ENCODE measurements around the gene CD63. TPM values are rescaled to one million over a fixed set of nuclear protein-coding genes. Genes with fewer than 3 reads are reported as not detected.

Gene CD63
- total and polyA plus RNA-seq, 2 of the 4 experiments (the other 2 are of a cell fraction), result 995 to 1,398 TPM

GRCh38 chr12:55693323-55694187 is 35.3 kb downstream of the CD63 start:
- H3K4me1 ChIP-seq (ENCODE audit: control insufficient read depth, insufficient read depth, low read length), result no peaks in the 10 kb centered on the region
- no peak overlapping the region for H3K14ac ChIP-seq (replicated peaks; ENCODE audit: low read depth, low read length)
- H4K20me1 ChIP-seq (ENCODE audit: insufficient read depth, low read length), result no peaks in the 10 kb centered on the region
- H3K27me3 ChIP-seq (ENCODE audit: control insufficient read depth, insufficient read depth, low read length), result peaks cover 15% of the 10 kb centered on the region
- WGBS, 2 experiments (ENCODE audit: extremely low coverage in 2 of 2, insufficient read length in 1 of 2), result no CpG with 5 or more reads among the region's 7 CpGs
- BruUV-seq (replicated peaks), result no TSS peak
- intact Hi-C loops (cut with micrococcal nuclease), result no loop called here
- no peak overlapping the region for H3K4ac ChIP-seq (ENCODE audit: low read depth, low read length)
- no peak overlapping the region for H2BK5ac ChIP-seq (ENCODE audit: low read depth, low read length, poor library complexity, severe bottlenecking)
- TF ChIP-seq SMC3 (IDR thresholded peaks at IDR 0.05; ENCODE audit: low read depth, low read length), result no peak
- no peak for TF ChIP-seq MXI1 (IDR thresholded peaks at IDR 0.05; ENCODE audit: borderline replicate concordance, low read depth, low read length)
- TF ChIP-seq CHD1 (IDR thresholded peaks at IDR 0.05; ENCODE audit: low read depth, low read length), result no peak
- TF ChIP-seq RFX5 (IDR thresholded peaks at IDR 0.05; ENCODE audit: low read depth, low read length), result no peak
- TF ChIP-seq ELK1 (IDR thresholded peaks at IDR 0.05; ENCODE audit: borderline replicate concordance, low read depth, low read length), result no peak
- no peak for TF ChIP-seq RAD21 (IDR thresholded peaks at IDR 0.05; ENCODE audit: low read length)
- no peak for TF ChIP-seq FOS (IDR thresholded peaks at IDR 0.05; ENCODE audit: low read depth, low read length)
- no peak for TF ChIP-seq USF2 (IDR thresholded peaks at IDR 0.05; ENCODE audit: low read depth, low read length)
- no peak for TF ChIP-seq RCOR1 (IDR thresholded peaks at IDR 0.05; ENCODE audit: insufficient replicate concordance, low read length)
- no peak for TF ChIP-seq MAZ (IDR thresholded peaks at IDR 0.05; ENCODE audit: borderline replicate concordance, low read depth, low read length)
- no peak for TF ChIP-seq BHLHE40 (IDR thresholded peaks at IDR 0.05; ENCODE audit: low read depth, low read length)
- TF ChIP-seq CTCF (conservative IDR thresholded peaks at IDR 0.05; ENCODE audit: low read depth, low read length), result no peak
- no peak for TF ChIP-seq NFE2L2 (IDR thresholded peaks at IDR 0.05; ENCODE audit: low read depth, low read length)
- no peak for TF ChIP-seq CEBPB (IDR thresholded peaks at IDR 0.05; ENCODE audit: low read depth, low read length)
- no peak for TF ChIP-seq MAFK (IDR thresholded peaks at IDR 0.05; ENCODE audit: low read depth, low read length)
- TF ChIP-seq POLR2A (IDR thresholded peaks at IDR 0.05; ENCODE audit: low read depth, low read length), result no peak
- H2BK120ac ChIP-seq (ENCODE audit: low read depth, low read length), result no peak overlapping the region
- no peak overlapping the region for H3K4me2 ChIP-seq (ENCODE audit: low read depth, low read length)
- no peak overlapping the region for H2BK20ac ChIP-seq (ENCODE audit: low read depth, low read length)
- H3K9me1 ChIP-seq (ENCODE audit: insufficient read depth, low read length), result no peaks in the 10 kb centered on the region
- H3K9ac ChIP-seq (ENCODE audit: low read depth, low read length), result no peak overlapping the region
- H2AK5ac ChIP-seq (ENCODE audit: low read depth, low read length), result no peak overlapping the region
- ChIA-PET CTCF (no interaction called here), POLR2A (ENCODE audit: unreplicated experiment) (no interaction called here)
- no peak overlapping the region for H4K5ac ChIP-seq (ENCODE audit: low read depth, low read length)
- no peak overlapping the region for H3K4me3 ChIP-seq (ENCODE audit: insufficient read depth, low read depth, low read length)
- in situ Hi-C loops (cut with MboI; ENCODE audit: low sequenced_read_pairs), result no loop called here
- H3K36me3 ChIP-seq (ENCODE audit: control insufficient read depth, insufficient read depth, low read length), result no peaks in the 10 kb centered on the region
- no peak overlapping the region for H2BK15ac ChIP-seq (ENCODE audit: low read depth, low read length)
- ATAC-seq (ENCODE audit: low read depth) (no peak), DNase-seq (no peak)
- no peak overlapping the region for H4K8ac ChIP-seq (ENCODE audit: low read depth in 2 of 2, low read length in 2 of 2)
- H3K56ac ChIP-seq (ENCODE audit: extremely low read depth, insufficient read depth, low read length), result no peak overlapping the region
- no peak overlapping the region for H3K23ac ChIP-seq (ENCODE audit: low read depth, low read length)
- H3K79me1 ChIP-seq (ENCODE audit: low read depth in 1 of 2, low read length in 2 of 2), result no peaks in the 10 kb centered on the region
- H4K91ac ChIP-seq (ENCODE audit: insufficient read depth, low read depth, low read length), result no peak overlapping the region
- dilution Hi-C loops (cut with HindIII; ENCODE audit: low sequenced_read_pairs, unreplicated experiment), result no loop called here
- no peaks in the 10 kb centered on the region for H3K9me3 ChIP-seq (ENCODE audit: control insufficient read depth, insufficient read depth, low read length)
- H2AFZ ChIP-seq (replicated peaks; ENCODE audit: low read length, poor library complexity), result no peak overlapping the region
- no peak overlapping the region for H3K18ac ChIP-seq (ENCODE audit: low read depth, low read length)
- H2AK9ac ChIP-seq (replicated peaks; ENCODE audit: low read depth, low read length, poor library complexity), result peak overlapping the region; percentile 1
- no peak overlapping the region for H3K27ac ChIP-seq (ENCODE audit: insufficient read depth, low read length)
